ENCODE results near the gene SDC4.

GRCh38 chr20:45374966-45375365 is 26.7 kb upstream of the SDC4 start:
- TF ChIP-seq POLR2A (IDR thresholded peaks at IDR 0.05; ENCODE audit: low read length) (no peak), GATA1 (IDR thresholded peaks at IDR 0.05; ENCODE audit: low read depth, low read length) (no peak)

Measured in erythroblast (primary cell).